Measurements from ENCODE around the gene HK2. TPM values are rescaled to one million over a fixed set of nuclear protein-coding genes. Genes with fewer than 3 reads are reported as not detected.

HK2 gene
- polyA plus RNA-seq, 1 donor = 2.8 TPM

- H3K36me3 ChIP-seq (ENCODE audit: control insufficient read depth, insufficient read depth, low read length) = no peaks in the 10 kb centered on the region
- H3K27me3 ChIP-seq (ENCODE audit: control insufficient read depth, insufficient read depth, low read length) = no peaks in the 10 kb centered on the region
- no peak overlapping the region for H3K4me3 ChIP-seq (ENCODE audit: low read length)
- H3K4me1 ChIP-seq (ENCODE audit: control insufficient read depth, insufficient read depth, low read length) = peaks cover 16% of the 10 kb centered on the region
- peaks cover 4% of the 10 kb centered on the region for H3K9me3 ChIP-seq (ENCODE audit: control insufficient read depth, low read depth, low read length)
- 54% methylated on average over 8 of the region's 20 CpGs for WGBS (ENCODE audit: insufficient coverage, low lambda C conversion rate)
- peak; percentile 93 to 95 for DNase-seq
- H3K27ac ChIP-seq (ENCODE audit: low read length) = peak overlapping the region; percentile 81
These were observed 84.0 kb downstream of the HK2 start for GRCh38 chr2:74917702-74918619.

- Histone ChIP-seq H3K9me3 (ENCODE audit: control insufficient read depth, low read depth, low read length) (peaks cover 4% of the 10 kb centered on the region), H3K4me1 (ENCODE audit: control insufficient read depth, insufficient read depth, low read length) (peaks cover 16% of the 10 kb centered on the region), H3K4me3 (ENCODE audit: low read length) (peak overlapping the region; percentile 60), H3K36me3 (ENCODE audit: control insufficient read depth, insufficient read depth, low read length) (no peaks in the 10 kb centered on the region), H3K27me3 (ENCODE audit: control insufficient read depth, insufficient read depth, low read length) (no peaks in the 10 kb centered on the region), H3K27ac (ENCODE audit: low read length) (no peak overlapping the region)
- WGBS (ENCODE audit: insufficient coverage, low lambda C conversion rate) = no CpG with 5 or more reads among the region's 34 CpGs
- DNase-seq = peak; percentile 54 to 67
These were observed 85.9 kb downstream of the HK2 start for GRCh38 chr2:74919827-74920226.

GRCh38 chr2:74921236-74921736 lies 87.4 kb downstream of the HK2 start:
- H3K4me1 ChIP-seq (ENCODE audit: control insufficient read depth, insufficient read depth, low read length) = peaks cover 16% of the 10 kb centered on the region
- DNase-seq = no peak
- H3K4me3 ChIP-seq (ENCODE audit: low read length) = no peak overlapping the region
- no peak overlapping the region for H3K27ac ChIP-seq (ENCODE audit: low read length)
- no peaks in the 10 kb centered on the region for H3K27me3 ChIP-seq (ENCODE audit: control insufficient read depth, insufficient read depth, low read length)
- no peaks in the 10 kb centered on the region for H3K36me3 ChIP-seq (ENCODE audit: control insufficient read depth, insufficient read depth, low read length)
- WGBS (ENCODE audit: insufficient coverage, low lambda C conversion rate) = no CpG with 5 or more reads among the region's 2 CpGs
- peaks cover 4% of the 10 kb centered on the region for H3K9me3 ChIP-seq (ENCODE audit: control insufficient read depth, low read depth, low read length)

GRCh38 chr2:74922592-74923227 lies 88.8 kb downstream of the HK2 start:
- no peak overlapping the region for H3K27ac ChIP-seq (ENCODE audit: low read length)
- 100% methylated on average over 1 of the region's 5 CpGs for WGBS (ENCODE audit: insufficient coverage, low lambda C conversion rate)

GRCh38 chr2:74924463-74925265 lies 90.7 kb downstream of the HK2 start:
- DNase-seq = peak; percentile 14 to 51
- H3K9me3 ChIP-seq (ENCODE audit: control insufficient read depth, low read depth, low read length) = no peaks in the 10 kb centered on the region

More at GRCh38 chr2:74922592-74923227, 88.8 kb downstream of the HK2 start:
- H3K36me3 ChIP-seq (ENCODE audit: control insufficient read depth, insufficient read depth, low read length) = no peaks in the 10 kb centered on the region
- no peaks in the 10 kb centered on the region for H3K27me3 ChIP-seq (ENCODE audit: control insufficient read depth, insufficient read depth, low read length)
- peaks cover 4% of the 10 kb centered on the region for H3K9me3 ChIP-seq (ENCODE audit: control insufficient read depth, low read depth, low read length)
- no peak overlapping the region for H3K4me3 ChIP-seq (ENCODE audit: low read length)
- peaks cover 12% of the 10 kb centered on the region for H3K4me1 ChIP-seq (ENCODE audit: control insufficient read depth, insufficient read depth, low read length)
- DNase-seq = no peak

GRCh38 chr2:74925361-74925786 lies 91.4 kb downstream of the HK2 start:
- H3K36me3 ChIP-seq (ENCODE audit: control insufficient read depth, insufficient read depth, low read length) = no peaks in the 10 kb centered on the region
- H3K9me3 ChIP-seq (ENCODE audit: control insufficient read depth, low read depth, low read length) = no peaks in the 10 kb centered on the region
- no peak overlapping the region for H3K4me3 ChIP-seq (ENCODE audit: low read length)
- DNase-seq = no peak
- no peaks in the 10 kb centered on the region for H3K4me1 ChIP-seq (ENCODE audit: control insufficient read depth, insufficient read depth, low read length)
- no CpG with 5 or more reads among the region's 2 CpGs for WGBS (ENCODE audit: insufficient coverage, low lambda C conversion rate)
- H3K27ac ChIP-seq (ENCODE audit: low read length) = no peak overlapping the region
- H3K27me3 ChIP-seq (ENCODE audit: control insufficient read depth, insufficient read depth, low read length) = no peaks in the 10 kb centered on the region

More at GRCh38 chr2:74924463-74925265, 90.7 kb downstream of the HK2 start:
- Histone ChIP-seq H3K4me1 (ENCODE audit: control insufficient read depth, insufficient read depth, low read length) (no peaks in the 10 kb centered on the region), H3K27me3 (ENCODE audit: control insufficient read depth, insufficient read depth, low read length) (no peaks in the 10 kb centered on the region), H3K27ac (ENCODE audit: low read length) (no peak overlapping the region), H3K4me3 (ENCODE audit: low read length) (no peak overlapping the region), H3K36me3 (ENCODE audit: control insufficient read depth, insufficient read depth, low read length) (no peaks in the 10 kb centered on the region)
- no CpG with 5 or more reads among the region's 11 CpGs for WGBS (ENCODE audit: insufficient coverage, low lambda C conversion rate)

- no peaks in the 10 kb centered on the region for H3K9me3 ChIP-seq (ENCODE audit: control insufficient read depth, low read depth, low read length)
- H3K27me3 ChIP-seq (ENCODE audit: control insufficient read depth, insufficient read depth, low read length) = no peaks in the 10 kb centered on the region
- no peak overlapping the region for H3K4me3 ChIP-seq (ENCODE audit: low read length)
- H3K4me1 ChIP-seq (ENCODE audit: control insufficient read depth, insufficient read depth, low read length) = no peaks in the 10 kb centered on the region
- no CpG with 5 or more reads among the region's 5 CpGs for WGBS (ENCODE audit: insufficient coverage, low lambda C conversion rate)
- no peaks in the 10 kb centered on the region for H3K36me3 ChIP-seq (ENCODE audit: control insufficient read depth, insufficient read depth, low read length)
- DNase-seq = no peak
- no peak overlapping the region for H3K27ac ChIP-seq (ENCODE audit: low read length)
These were observed 93.7 kb downstream of the HK2 start for GRCh38 chr2:74927621-74928020.

GRCh38 chr2:74930811-74931486 lies 97.0 kb downstream of the HK2 start:
- Histone ChIP-seq H3K27me3 (ENCODE audit: control insufficient read depth, insufficient read depth, low read length) (no peaks in the 10 kb centered on the region), H3K9me3 (ENCODE audit: control insufficient read depth, low read depth, low read length) (no peaks in the 10 kb centered on the region), H3K36me3 (ENCODE audit: control insufficient read depth, insufficient read depth, low read length) (peaks cover 2% of the 10 kb centered on the region), H3K27ac (ENCODE audit: low read length) (no peak overlapping the region), H3K4me3 (ENCODE audit: low read length) (no peak overlapping the region), H3K4me1 (ENCODE audit: control insufficient read depth, insufficient read depth, low read length) (no peaks in the 10 kb centered on the region)
- 100% methylated on average over 3 of the region's 8 CpGs for WGBS (ENCODE audit: insufficient coverage, low lambda C conversion rate)
- no peak for DNase-seq

GRCh38 chr2:74931940-74932339 lies 98.0 kb downstream of the HK2 start:
- H3K4me1 ChIP-seq (ENCODE audit: control insufficient read depth, insufficient read depth, low read length) = no peaks in the 10 kb centered on the region
- H3K9me3 ChIP-seq (ENCODE audit: control insufficient read depth, low read depth, low read length) = no peaks in the 10 kb centered on the region
- DNase-seq = no peak
- no peak overlapping the region for H3K4me3 ChIP-seq (ENCODE audit: low read length)
- H3K27me3 ChIP-seq (ENCODE audit: control insufficient read depth, insufficient read depth, low read length) = no peaks in the 10 kb centered on the region
- WGBS (ENCODE audit: insufficient coverage, low lambda C conversion rate) = no CpG with 5 or more reads among the region's 2 CpGs
- H3K36me3 ChIP-seq (ENCODE audit: control insufficient read depth, insufficient read depth, low read length) = peaks cover 2% of the 10 kb centered on the region
- no peak overlapping the region for H3K27ac ChIP-seq (ENCODE audit: low read length)
